Spinal cord (tissue), 10 donors: ENCODE measurements around the gene KDM6A. TPM values are rescaled to one million over a fixed set of nuclear protein-coding genes. Genes with fewer than 3 reads are reported as not detected.
A peak's percentile ranks its signal among the peaks of the same experiment; 100 is the strongest.

Experiments
- DNase-seq, 6 donors: peaks; one replicate each; pipeline versions ENCODE4 v3.0.0 to v3.0.0-alpha.2; 2013 to 2015; ENCODE audit warnings: low spot score in 6 of 6, low read depth in 4 of 6
- H3K27ac ChIP-seq: one replicate; pipeline ENCODE4 v1.5.1; 2013; ENCODE audit warnings: low read depth, low read length, control low read depth
- H3K27me3 ChIP-seq: one replicate; pipeline ENCODE4 v1.6.1; 2013; ENCODE audit warnings: low read length; ENCODE audit not compliant: control insufficient read depth, insufficient read depth
- H3K36me3 ChIP-seq: one replicate; pipeline ENCODE4 v1.6.1; 2013; ENCODE audit warnings: low read length; ENCODE audit not compliant: control insufficient read depth, insufficient read depth
- H3K4me1 ChIP-seq: one replicate; pipeline ENCODE4 v1.6.1; 2013; ENCODE audit warnings: low read length; ENCODE audit not compliant: control insufficient read depth, insufficient read depth
- H3K4me3 ChIP-seq: one replicate; pipeline ENCODE4 v1.5.1; 2013; ENCODE audit warnings: low read depth, low read length, control low read depth
- H3K9me3 ChIP-seq: one replicate; pipeline ENCODE4 v1.6.1; 2013; ENCODE audit warnings: low read length; ENCODE audit not compliant: control insufficient read depth, insufficient read depth
- WGBS: methylation state at CpG from one replicate; pipeline ENCODE4 v1.1.5; 2013; ENCODE audit warnings: missing lambda C conversion rate; ENCODE audit not compliant: insufficient coverage; 5-methylcytosine and 5-hydroxymethylcytosine counted together
- polyA plus RNA-seq, 2 donors: library from polyadenylated mRNA; unstranded; fragments of 120-200 nt; gene quantifications; one replicate each; pipeline ENCODE4 v1.2.1, GENCODE V29; 2013; ENCODE audit not compliant: insufficient read length in 2 of 2
- total RNA-seq, 2 donors: library from RNA; depleted of rRNA in 1 of 2; stranded (reverse); fragments of 120-200 nt in 1 of 2; fragments of >200 nt in 1 of 2; gene quantifications; one replicate each; pipeline versions ENCODE4 v1.2.3 to v1.2.4, GENCODE V29; 2013 to 2014
- donor health status: healthy.

KDM6A gene
- total and polyA plus RNA-seq, 4 donors = 17.4 to 62.8 (median 25.4) TPM

GRCh38 chrX:44871114-44871645 lies 1.8 kb upstream of the KDM6A start:
- peak overlapping the region; percentile 87 for H3K27ac ChIP-seq
- peak in 2 of 6 donors; percentile 1 to 5 for DNase-seq
- 85% methylated on average over 13 of the region's 16 CpGs for WGBS
- no peaks in the 10 kb centered on the region for H3K9me3 ChIP-seq
- no peaks in the 10 kb centered on the region for H3K27me3 ChIP-seq
- H3K4me1 ChIP-seq = peaks cover 9% of the 10 kb centered on the region
- peak overlapping the region; percentile 64 for H3K4me3 ChIP-seq
- H3K36me3 ChIP-seq = no peaks in the 10 kb centered on the region

GRCh38 chrX:44871931-44872820 lies 812 bp upstream of the KDM6A start:
- H3K4me1 ChIP-seq = peaks cover 9% of the 10 kb centered on the region
- under 1% methylated on average over 58 of the region's 60 CpGs for WGBS
- peak overlapping the region; percentile 64 for H3K4me3 ChIP-seq
- DNase-seq = peak in 3 of 6 donors; percentile 10 to 43 (median 29)
- H3K9me3 ChIP-seq = no peaks in the 10 kb centered on the region
- H3K27me3 ChIP-seq = no peaks in the 10 kb centered on the region
- no peaks in the 10 kb centered on the region for H3K36me3 ChIP-seq
- peak overlapping the region; percentile 87 for H3K27ac ChIP-seq

- Histone ChIP-seq H3K36me3 (no peaks in the 10 kb centered on the region), H3K27ac (peak overlapping the region; percentile 97), H3K9me3 (no peaks in the 10 kb centered on the region), H3K27me3 (no peaks in the 10 kb centered on the region), H3K4me3 (peak overlapping the region; percentile 64), H3K4me1 (peaks cover 9% of the 10 kb centered on the region)
- WGBS = under 1% methylated on average over 99 of the region's 99 CpGs
- DNase-seq = peak in 4 of 6 donors; percentile 38 to 92 (median 72)
These were observed 658 bp downstream of the KDM6A start for GRCh38 chrX:44873415-44874276.

GRCh38 chrX:44874420-44875184 lies 1.6 kb downstream of the KDM6A start:
- H3K27me3 ChIP-seq = no peaks in the 10 kb centered on the region
- WGBS = 0% methylated on average over 7 of the region's 14 CpGs
- no peaks in the 10 kb centered on the region for H3K36me3 ChIP-seq
- H3K4me3 ChIP-seq = peak overlapping the region; percentile 64
- H3K4me1 ChIP-seq = peaks cover 9% of the 10 kb centered on the region
- peak overlapping the region; percentile 97 for H3K27ac ChIP-seq
- no peaks in the 10 kb centered on the region for H3K9me3 ChIP-seq
- DNase-seq = peak in 3 of 6 donors; percentile 24 to 57 (median 54)

- peak overlapping the region; percentile 97 for H3K27ac ChIP-seq
These were observed 2.1 kb downstream of the KDM6A start for GRCh38 chrX:44875185-44875489.

GRCh38 chrX:44876086-44876485 lies 3.1 kb downstream of the KDM6A start:
- Histone ChIP-seq H3K4me3 (no peak overlapping the region), H3K9me3 (no peaks in the 10 kb centered on the region), H3K36me3 (no peaks in the 10 kb centered on the region), H3K4me1 (peaks cover 3% of the 10 kb centered on the region), H3K27ac (no peak overlapping the region), H3K27me3 (no peaks in the 10 kb centered on the region)
- no CpG with 5 or more reads among the region's 4 CpGs for WGBS
- peak in 1 of 6 donors; percentile 7 for DNase-seq

More at GRCh38 chrX:44875185-44875489, 2.1 kb downstream of the KDM6A start:
- WGBS = no CpG with 5 or more reads among the region's 5 CpGs
- no peak for DNase-seq
- peaks cover 9% of the 10 kb centered on the region for H3K4me1 ChIP-seq
- H3K27me3 ChIP-seq = no peaks in the 10 kb centered on the region
- H3K4me3 ChIP-seq = peak overlapping the region; percentile 64
- no peaks in the 10 kb centered on the region for H3K36me3 ChIP-seq
- H3K9me3 ChIP-seq = no peaks in the 10 kb centered on the region

GRCh38 chrX:44876767-44877166 lies 3.8 kb downstream of the KDM6A start:
- H3K4me3 ChIP-seq = no peak overlapping the region
- no peak for DNase-seq
- H3K9me3 ChIP-seq = no peaks in the 10 kb centered on the region
- H3K36me3 ChIP-seq = no peaks in the 10 kb centered on the region
- no peak overlapping the region for H3K27ac ChIP-seq
- H3K4me1 ChIP-seq = no peaks in the 10 kb centered on the region
- 90% methylated on average over 4 of the region's 19 CpGs for WGBS
- no peaks in the 10 kb centered on the region for H3K27me3 ChIP-seq

- WGBS = 100% methylated on average over 2 of the region's 8 CpGs
- Histone ChIP-seq H3K4me1 (no peaks in the 10 kb centered on the region), H3K4me3 (no peak overlapping the region), H3K9me3 (no peaks in the 10 kb centered on the region), H3K27ac (no peak overlapping the region), H3K27me3 (no peaks in the 10 kb centered on the region), H3K36me3 (no peaks in the 10 kb centered on the region)
- DNase-seq = no peak
These were observed 5.8 kb downstream of the KDM6A start for GRCh38 chrX:44878780-44879179.

- Histone ChIP-seq H3K36me3 (no peaks in the 10 kb centered on the region), H3K27me3 (no peaks in the 10 kb centered on the region), H3K27ac (no peak overlapping the region), H3K4me3 (no peak overlapping the region), H3K9me3 (no peaks in the 10 kb centered on the region), H3K4me1 (no peaks in the 10 kb centered on the region)
- no peak for DNase-seq
- 76% methylated on average over 5 of the region's 10 CpGs for WGBS
These were observed 8.6 kb downstream of the KDM6A start for GRCh38 chrX:44881549-44881948.
